H9 (cell line): ENCODE data around the gene TNFAIP8L1. TPM values are rescaled to one million over a fixed set of nuclear protein-coding genes. Genes with fewer than 3 reads are reported as not detected.

Source experiments
- DNase-seq: peaks from one replicate; pipeline ENCODE4 v3.0.0-alpha.2; 2017
- H2AFZ ChIP-seq: one replicate; pipeline ENCODE4 v1.6.1; 2013; ENCODE audit warnings: mild to moderate bottlenecking, low read length, control low read depth, moderate library complexity
- H2AK5ac ChIP-seq: 2 replicates; pipeline ENCODE4 v1.6.1; 2013; ENCODE audit warnings: low read length, control low read depth, mixed read lengths; ENCODE audit not compliant: insufficient read length
- H2BK120ac ChIP-seq: one replicate; pipeline ENCODE4 v1.6.1; 2013; ENCODE audit warnings: low read depth, mild to moderate bottlenecking, low read length, control low read depth, inconsistent platforms; ENCODE audit not compliant: poor library complexity, severe bottlenecking
- H2BK12ac ChIP-seq: 2 replicates; pipeline ENCODE4 v1.6.1; 2013; ENCODE audit warnings: low read length, control low read depth, mixed read lengths, low read depth; ENCODE audit not compliant: insufficient read length
- H2BK15ac ChIP-seq: 2 replicates; pipeline ENCODE4 v1.6.1; 2013; ENCODE audit warnings: low read depth, low read length, control low read depth
- H2BK20ac ChIP-seq: one replicate; pipeline ENCODE4 v1.6.1; 2013; ENCODE audit warnings: low read depth, mild to moderate bottlenecking, low read length, control low read depth, inconsistent platforms; ENCODE audit not compliant: poor library complexity, severe bottlenecking
- H2BK5ac ChIP-seq: 2 replicates; pipeline ENCODE4 v1.6.1; 2013; ENCODE audit warnings: low read length, control low read depth, mixed read lengths; ENCODE audit not compliant: insufficient read length
- H3K14ac ChIP-seq: 2 replicates; pipeline ENCODE4 v1.6.1; 2013; ENCODE audit warnings: low read length, control low read depth; ENCODE audit not compliant: insufficient read depth
- H3K18ac ChIP-seq: 2 replicates; pipeline ENCODE4 v1.6.1; 2013; ENCODE audit warnings: low read depth, mild to moderate bottlenecking, mixed read lengths, low read length, control low read depth; ENCODE audit not compliant: insufficient read length
- H3K23ac ChIP-seq: 2 replicates; pipeline ENCODE4 v1.6.1; 2013; ENCODE audit warnings: low read length, control low read depth, mixed read lengths, low read depth; ENCODE audit not compliant: insufficient read length
- H3K23me2 ChIP-seq: 2 replicates; pipeline ENCODE4 v1.6.1; 2013; ENCODE audit warnings: low read depth, mild to moderate bottlenecking, mixed read lengths, low read length, control low read depth; ENCODE audit not compliant: insufficient read length, poor library complexity, severe bottlenecking
- H3K27ac ChIP-seq: 2 replicates; pipeline ENCODE4 v1.5.1; 2013; ENCODE audit warnings: low read length, control low read depth, mixed read lengths, low read depth; ENCODE audit not compliant: insufficient read length
- H3K27me3 ChIP-seq: 2 replicates; pipeline ENCODE4 v1.6.1; 2013; ENCODE audit warnings: low read length, control low read depth, inconsistent platforms; ENCODE audit not compliant: insufficient read depth
- H3K4ac ChIP-seq: 2 replicates; pipeline ENCODE4 v1.6.1; 2013; ENCODE audit warnings: low read depth, mild to moderate bottlenecking, control low read depth, inconsistent platforms, low read length, moderate library complexity
- H3K4me1 ChIP-seq: 2 replicates; pipeline ENCODE4 v1.6.1; 2013; ENCODE audit warnings: low read length, control low read depth, inconsistent platforms; ENCODE audit not compliant: insufficient read depth
- H3K4me2 ChIP-seq: 2 replicates; pipeline ENCODE4 v1.6.1; 2013; ENCODE audit warnings: low read length, control low read depth, mixed read lengths; ENCODE audit not compliant: insufficient read length, insufficient read depth
- H3K56ac ChIP-seq: 2 replicates; pipeline ENCODE4 v1.6.1; 2013; ENCODE audit warnings: low read depth, mild to moderate bottlenecking, mixed read lengths, low read length, control low read depth; ENCODE audit not compliant: insufficient read length
- H3K79me1 ChIP-seq: 2 replicates; pipeline ENCODE4 v1.6.1; 2013; ENCODE audit warnings: low read depth, mild to moderate bottlenecking, moderate library complexity, low read length, control low read depth, inconsistent platforms; ENCODE audit not compliant: insufficient read depth, poor library complexity, severe bottlenecking
- H3K79me2 ChIP-seq: 2 replicates; pipeline ENCODE4 v1.6.1; 2013; ENCODE audit warnings: low read length, control low read depth, inconsistent platforms; ENCODE audit not compliant: insufficient read depth
- H3K9ac ChIP-seq: 2 replicates; pipeline ENCODE4 v1.6.1; 2013; ENCODE audit warnings: low read length, control low read depth, mixed read lengths; ENCODE audit not compliant: insufficient read length; ENCODE audit errors: extremely low read depth
- H3K9me3 ChIP-seq: one replicate; pipeline ENCODE4 v1.6.1; 2013; ENCODE audit warnings: low read depth, low read length, inconsistent platforms; ENCODE audit not compliant: control insufficient read depth
- H3T11ph ChIP-seq: one replicate; pipeline ENCODE4 v1.6.1; 2013; ENCODE audit warnings: mild to moderate bottlenecking, low read length, control low read depth, inconsistent platforms
- H4K20me1 ChIP-seq: one replicate; pipeline ENCODE4 v1.6.1; 2013; ENCODE audit not compliant: control insufficient read depth, insufficient read length, insufficient read depth
- H4K5ac ChIP-seq: 2 replicates; pipeline ENCODE4 v1.6.1; 2013; ENCODE audit warnings: low read depth, mild to moderate bottlenecking, mixed read lengths, low read length, control low read depth; ENCODE audit not compliant: insufficient read length
- H4K8ac ChIP-seq: replicated peaks from 2 replicates; pipeline ENCODE4 v1.6.1; 2013; ENCODE audit warnings: low read length, control low read depth, mixed read lengths, low read depth; ENCODE audit not compliant: insufficient read length
- H4K91ac ChIP-seq: 2 replicates; pipeline ENCODE4 v1.6.1; 2013; ENCODE audit warnings: low read depth, mild to moderate bottlenecking, moderate library complexity, mixed read lengths, low read length, control low read depth; ENCODE audit not compliant: insufficient read length
- H3K27ac Mint-ChIP-seq, 3 experiments: 2 replicates in 2 of 3; 3 replicates in 1 of 3; pipeline ENCODE4 v1.8.0; 2020 to 2021; ENCODE audit warnings: mixed read lengths in 3 of 3, mild to moderate bottlenecking in 1 of 3, moderate library complexity in 1 of 3
- H3K27me3 Mint-ChIP-seq: 2 replicates; pipeline ENCODE4 v1.8.0; 2021; ENCODE audit warnings: low read depth, mild to moderate bottlenecking, moderate library complexity, mixed read lengths
- H3K36me3 Mint-ChIP-seq, 3 experiments: 2 replicates in 2 of 3; 3 replicates in 1 of 3; pipeline ENCODE4 v1.8.0; 2020 to 2021; ENCODE audit warnings: low read depth in 3 of 3, mixed read lengths in 3 of 3; ENCODE audit not compliant: insufficient read depth in 1 of 3
- H3K4me1 Mint-ChIP-seq, 2 experiments: 2 replicates each; pipeline ENCODE4 v1.8.0; 2020; ENCODE audit warnings: mixed read lengths in 2 of 2
- H3K4me3 Mint-ChIP-seq, 2 experiments: 2 replicates in 1 of 2; 3 replicates in 1 of 2; pipeline ENCODE4 v1.8.0; 2020 to 2021; ENCODE audit warnings: mild to moderate bottlenecking in 2 of 2, mixed read lengths in 2 of 2, moderate library complexity in 1 of 2
- H3K9me3 Mint-ChIP-seq, 2 experiments: 2 replicates in 1 of 2; 3 replicates in 1 of 2; pipeline ENCODE4 v1.8.0; 2020; ENCODE audit warnings: mild to moderate bottlenecking in 2 of 2, mixed read lengths in 2 of 2, moderate library complexity in 1 of 2
- WGBS: extraction: QIAGEN DNeasy Blood & Tissue Kit; methylation state at CpG from one replicate; pipeline ENCODE4 v1.1.7; 2013; ENCODE audit warnings: missing lambda C conversion rate, low lambda C conversion rate, mixed read lengths; ENCODE audit not compliant: insufficient read length; ENCODE audit errors: extremely low coverage; 5-methylcytosine and 5-hydroxymethylcytosine counted together
- total RNA-seq: library from RNA; stranded (reverse); gene quantifications from 2 replicates; pipeline ENCODE4 v1.2.1, GENCODE V29; 2021
- TF ChIP-seq, protein P1 (sequence below): fragments of 200-600 bp; sonication (generic); conservative IDR thresholded peaks from 3 replicates; pipeline ENCODE4 v1.8.0; 2021; ENCODE audit warnings: antibody characterized with exemption, mild to moderate bottlenecking

The TNFAIP8L1 gene
- total RNA-seq, 1 experiment from 2014 or later, result 4.2 TPM

DNA sequence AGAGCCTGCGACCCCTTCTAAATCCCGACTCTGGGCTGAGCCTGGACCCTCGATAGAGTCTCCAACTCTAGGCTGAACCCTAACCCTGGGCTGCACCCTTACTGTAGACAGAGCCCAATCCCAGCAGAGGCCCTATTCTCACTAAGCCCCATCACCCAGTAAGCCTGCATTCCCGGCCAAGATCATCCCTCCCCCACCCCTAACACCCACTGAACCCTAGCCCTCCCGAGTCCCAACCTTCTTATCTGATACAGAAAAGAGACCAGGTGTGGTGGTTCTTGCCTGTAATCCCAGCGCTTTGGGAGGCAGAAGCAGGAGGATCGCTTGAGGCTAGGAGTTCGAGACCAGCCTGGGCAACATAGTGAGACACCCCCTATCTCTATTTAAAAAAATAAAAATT lies 2.6 kb upstream of the TNFAIP8L1 start:
- Histone ChIP-seq H3K18ac (no peak overlapping the region), H3K23ac (no peak overlapping the region), H2BK120ac (no peak overlapping the region), H2BK20ac (no peak overlapping the region), H4K91ac (no peak overlapping the region), H3K56ac (no peak overlapping the region), H3K27me3 (no peaks in the 10 kb centered on the region), H4K8ac (no peak overlapping the region), H2AK5ac (no peak overlapping the region), H3K79me2 (no peaks in the 10 kb centered on the region), H3K9me3 (no peaks in the 10 kb centered on the region), H3K79me1 (no peaks in the 10 kb centered on the region), H3K9ac (no peak overlapping the region), H2AFZ (no peak overlapping the region), H3K4me2 (peak overlapping the region; percentile 34), H3K4me1 (no peaks in the 10 kb centered on the region), H3K27ac (no peak overlapping the region), H3K14ac (no peak overlapping the region), H2BK12ac (no peak overlapping the region), H3T11ph (no peak overlapping the region), H4K20me1 (no peaks in the 10 kb centered on the region), H2BK5ac (no peak overlapping the region), H3K4ac (no peak overlapping the region), H3K23me2 (peaks cover 13% of the 10 kb centered on the region), H4K5ac (no peak overlapping the region), H2BK15ac (no peak overlapping the region)
- peak overlapping the region in 1 of 2 experiments; percentile 73; a peak in 1 of 5 replicates for H3K4me3 Mint-ChIP-seq
- DNase-seq, result no peak
- H3K4me1 Mint-ChIP-seq, result peaks cover 10 to 20% of the 10 kb centered on the region in 2 experiments
- H3K36me3 Mint-ChIP-seq, result no peaks in the 10 kb centered on the region
- H3K27me3 Mint-ChIP-seq, result peaks cover 36% of the 10 kb centered on the region
- TF ChIP-seq, protein P1, sequence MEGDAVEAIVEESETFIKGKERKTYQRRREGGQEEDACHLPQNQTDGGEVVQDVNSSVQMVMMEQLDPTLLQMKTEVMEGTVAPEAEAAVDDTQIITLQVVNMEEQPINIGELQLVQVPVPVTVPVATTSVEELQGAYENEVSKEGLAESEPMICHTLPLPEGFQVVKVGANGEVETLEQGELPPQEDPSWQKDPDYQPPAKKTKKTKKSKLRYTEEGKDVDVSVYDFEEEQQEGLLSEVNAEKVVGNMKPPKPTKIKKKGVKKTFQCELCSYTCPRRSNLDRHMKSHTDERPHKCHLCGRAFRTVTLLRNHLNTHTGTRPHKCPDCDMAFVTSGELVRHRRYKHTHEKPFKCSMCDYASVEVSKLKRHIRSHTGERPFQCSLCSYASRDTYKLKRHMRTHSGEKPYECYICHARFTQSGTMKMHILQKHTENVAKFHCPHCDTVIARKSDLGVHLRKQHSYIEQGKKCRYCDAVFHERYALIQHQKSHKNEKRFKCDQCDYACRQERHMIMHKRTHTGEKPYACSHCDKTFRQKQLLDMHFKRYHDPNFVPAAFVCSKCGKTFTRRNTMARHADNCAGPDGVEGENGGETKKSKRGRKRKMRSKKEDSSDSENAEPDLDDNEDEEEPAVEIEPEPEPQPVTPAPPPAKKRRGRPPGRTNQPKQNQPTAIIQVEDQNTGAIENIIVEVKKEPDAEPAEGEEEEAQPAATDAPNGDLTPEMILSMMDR, result no peak
- no CpG with 5 or more reads among the region's 8 CpGs for WGBS
- peaks cover 0 to 3% of the 10 kb centered on the region in 2 experiments; a peak in 2 of 5 replicates for H3K9me3 Mint-ChIP-seq
- H3K27ac Mint-ChIP-seq, result no peak overlapping the region
